ENCODE results near the gene STXBP3.

Gene STXBP3

GRCh38 chr1:108811611-108812010, 65.1 kb downstream of the STXBP3 start:
- DNase-seq, result no peak

GRCh38 chr1:108813326-108813725, 66.9 kb downstream of the STXBP3 start:
- DNase-seq, result no peak

DNA sequence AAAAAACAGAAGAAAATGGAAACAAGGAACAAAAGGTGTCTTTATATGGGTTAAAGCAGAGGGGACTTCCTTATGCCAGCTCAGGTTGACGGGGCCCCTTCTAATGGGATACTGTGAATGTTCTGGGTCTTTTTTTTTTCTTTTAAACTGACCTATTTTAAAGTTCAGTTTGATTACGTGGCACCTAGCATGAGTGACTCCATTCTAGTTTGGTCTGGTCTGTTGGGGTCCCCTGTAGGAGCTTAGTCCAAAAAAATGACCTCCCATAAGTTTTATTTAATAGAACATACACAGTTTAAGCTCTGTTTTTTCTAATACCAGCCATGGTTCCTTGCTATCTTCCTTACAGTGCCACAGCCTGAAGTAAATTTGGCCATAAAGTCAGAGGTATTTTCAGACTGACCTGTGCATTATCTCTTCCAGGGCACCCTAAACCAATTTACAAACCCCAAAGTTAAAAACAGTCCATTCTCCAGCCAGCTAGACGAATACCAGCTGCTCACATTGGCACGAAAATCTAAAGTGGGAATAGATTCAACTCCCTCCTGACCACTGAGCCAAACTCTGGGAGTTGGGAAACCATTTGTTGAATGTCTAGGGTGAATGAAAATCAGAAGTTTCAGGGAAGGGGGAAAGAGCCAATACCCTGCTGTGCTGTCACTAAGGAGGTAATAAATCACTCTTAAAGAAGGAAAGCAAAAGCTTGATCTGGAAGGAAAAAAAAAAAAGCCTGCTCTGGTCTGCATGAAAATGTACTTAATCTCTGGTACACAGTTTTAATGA, 68.1 kb downstream of the STXBP3 start:
- DNase-seq, result no peak

- no peak for DNase-seq
Measured at GRCh38 chr1:108815566-108815965, 69.1 kb downstream of the STXBP3 start.

- peak; percentile 13 for DNase-seq
Measured at GRCh38 chr1:108816049-108816893, 69.8 kb downstream of the STXBP3 start.

DNA sequence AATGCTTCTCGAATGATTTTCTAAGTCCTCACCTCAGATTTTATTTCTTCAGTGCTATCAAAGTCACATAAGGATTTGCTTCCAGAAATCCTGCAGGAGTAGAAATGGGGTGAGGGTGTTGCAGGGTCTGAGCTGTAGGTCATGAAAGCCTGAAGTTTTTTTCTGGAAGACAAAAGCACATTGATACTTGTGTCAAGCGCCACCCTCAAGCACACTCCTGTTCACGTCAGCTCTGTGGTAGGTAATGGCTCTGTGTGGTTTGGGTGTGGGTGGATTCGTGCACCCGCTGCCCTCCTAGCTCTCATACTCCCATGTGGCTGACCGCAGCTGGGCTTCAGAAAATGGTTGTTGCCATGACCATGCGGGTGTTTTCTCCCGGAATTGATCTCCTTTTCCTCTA, 70.5 kb downstream of the STXBP3 start:
- no peak for DNase-seq

- no peak for DNase-seq
Measured at GRCh38 chr1:108817811-108818210, 71.3 kb downstream of the STXBP3 start.

- no peak for DNase-seq
Measured at GRCh38 chr1:108819878-108820277, 73.4 kb downstream of the STXBP3 start.

DNA sequence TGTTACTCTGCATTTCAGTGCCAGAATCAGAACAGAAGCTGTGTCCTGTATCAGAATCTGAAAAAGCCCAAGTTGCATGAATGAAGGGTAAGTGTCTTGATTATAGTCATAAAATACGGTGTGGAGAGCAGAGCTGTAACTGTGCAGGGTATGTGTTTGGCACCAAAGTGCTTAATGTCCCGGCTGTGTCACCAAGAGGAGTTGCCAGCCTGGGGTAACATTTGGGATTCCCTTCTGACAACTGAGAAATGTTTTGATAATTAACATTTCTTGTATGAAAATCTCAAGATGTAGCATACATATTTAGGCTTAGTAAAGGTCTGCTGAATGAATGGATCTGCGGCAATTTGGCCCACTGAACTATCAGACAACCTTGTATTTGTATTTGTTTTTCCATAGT, 77.2 kb downstream of the STXBP3 start:
- DNase-seq, result no peak

DNA sequence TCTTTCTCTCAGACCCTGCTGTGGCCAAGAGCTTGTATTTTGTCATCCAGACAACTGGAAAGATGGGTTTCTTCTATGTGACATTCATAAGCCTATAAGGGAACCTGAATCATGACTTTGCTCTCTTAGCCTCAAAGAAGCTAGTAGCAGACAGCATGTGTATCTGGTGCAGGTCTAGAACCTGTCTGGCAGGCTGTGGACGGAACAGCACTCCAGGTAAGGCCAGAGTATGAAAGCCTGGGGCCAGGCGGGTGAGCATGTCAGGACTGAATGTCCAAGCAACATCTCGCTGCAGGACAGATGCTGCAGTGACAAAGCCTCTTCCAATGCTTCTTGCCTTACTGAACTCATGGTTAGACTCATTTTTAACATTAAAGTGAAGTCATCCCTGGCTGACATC, 77.6 kb downstream of the STXBP3 start:
- no peak for DNase-seq

DNA sequence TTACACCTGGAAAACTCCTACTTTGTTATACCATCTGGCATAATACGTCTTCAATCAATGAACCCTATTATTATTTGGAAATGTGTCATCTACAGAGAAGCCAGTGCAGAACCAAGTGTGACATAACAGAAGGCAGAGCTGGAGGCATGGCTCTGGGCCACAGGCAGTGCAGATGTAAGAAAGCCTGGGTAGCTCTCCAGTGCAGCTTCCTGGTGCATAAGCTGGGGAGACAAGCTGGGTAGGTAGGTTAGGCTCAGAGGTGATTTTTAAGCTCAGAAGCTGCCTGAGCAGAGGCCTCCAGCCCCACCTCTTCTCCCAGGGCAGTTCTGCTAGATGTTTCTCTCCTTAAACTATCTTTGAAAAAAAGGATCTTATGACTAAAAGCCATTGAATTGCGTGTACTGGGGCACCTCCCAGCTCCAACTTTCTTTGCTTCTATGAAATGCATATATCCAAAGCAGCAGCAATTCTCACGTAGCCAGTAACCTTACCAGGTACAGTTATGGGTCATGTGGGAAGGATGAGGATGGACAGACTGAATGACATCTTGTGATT, 79.7 kb downstream of the STXBP3 start:
- peak; percentile 39 for DNase-seq

- DNase-seq, result peak; percentile 67
Measured at GRCh38 chr1:108828074-108828961, 81.8 kb downstream of the STXBP3 start.

DNA sequence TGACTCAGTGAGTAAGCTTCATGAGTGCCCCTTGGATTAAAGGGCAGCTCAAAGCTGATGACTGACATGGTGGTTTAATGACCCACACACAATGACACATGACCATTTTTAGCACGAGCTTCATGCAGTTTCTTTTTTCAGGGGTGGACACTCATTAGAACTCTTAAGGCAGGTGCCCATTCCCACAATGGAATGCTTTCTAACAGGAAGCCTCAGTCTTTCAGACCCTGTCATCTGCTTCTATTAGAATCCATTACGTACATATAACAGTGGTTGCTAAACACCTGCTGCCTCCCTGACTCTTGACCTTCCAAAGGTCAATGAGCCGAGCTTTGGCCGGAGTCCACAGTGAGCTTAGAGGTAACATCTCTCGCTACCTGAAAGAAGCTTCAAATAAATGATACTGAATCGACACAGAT, 83.0 kb downstream of the STXBP3 start:
- DNase-seq, result no peak

GRCh38 chr1:108830119-108831008, 83.9 kb downstream of the STXBP3 start:
- DNase-seq, result no peak

DNA sequence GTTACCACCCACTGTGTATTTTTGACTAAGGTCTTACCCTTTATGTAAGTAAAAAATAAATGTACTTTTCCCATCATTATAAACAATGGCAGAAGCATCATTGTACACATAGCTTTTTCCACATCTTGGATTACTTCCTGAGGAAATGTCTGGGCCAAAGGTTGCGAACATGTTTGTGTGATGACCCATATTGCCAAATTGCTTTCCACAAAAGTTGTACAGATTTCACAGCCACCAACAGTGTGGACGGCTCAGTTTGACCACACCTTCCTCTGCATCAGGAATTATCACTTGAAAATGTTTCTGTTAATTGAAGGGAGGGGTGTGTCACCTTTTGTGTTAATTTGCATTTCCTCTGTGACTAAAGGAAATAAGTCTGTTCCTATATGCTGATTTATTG, 84.8 kb downstream of the STXBP3 start:
- DNase-seq, result no peak

GRCh38 chr1:108832929-108833328, 86.5 kb downstream of the STXBP3 start:
- no peak for DNase-seq

GRCh38 chr1:108841703-108842102, 95.2 kb downstream of the STXBP3 start:
- DNase-seq, result no peak

GRCh38 chr1:108842525-108843181, 96.2 kb downstream of the STXBP3 start:
- DNase-seq, result no peak

- no peak for DNase-seq
Measured at GRCh38 chr1:108843390-108844137, 97.1 kb downstream of the STXBP3 start.

DNA sequence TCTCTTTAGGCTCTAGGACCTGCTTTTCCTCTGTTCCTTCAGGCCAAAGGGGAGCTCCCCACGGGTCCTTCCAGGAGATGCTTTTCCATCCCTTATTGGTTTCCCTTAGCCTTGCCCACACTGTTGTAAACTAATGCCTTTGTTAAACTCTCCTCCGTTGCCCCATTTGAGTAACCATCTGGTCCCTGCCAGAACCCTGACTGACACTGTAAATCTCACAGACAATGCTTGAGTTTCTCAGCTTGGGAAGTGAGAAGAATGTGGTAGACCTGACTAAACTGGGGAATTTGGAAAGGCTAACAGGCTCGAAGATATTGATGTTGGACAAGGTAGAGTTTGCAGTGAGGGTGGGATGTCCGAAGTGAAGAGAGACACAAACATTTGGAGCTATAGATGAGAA, 99.0 kb downstream of the STXBP3 start:
- peak; percentile 44 for DNase-seq
